GM20431 (cell line): ENCODE results near the gene ZDHHC12.

Source experiments
- in situ Hi-C: fragments of 300-500 bp; cut with MseI, MboI; formaldehyde crosslinking; loops from one replicate; pipeline ENCODE4 v1.15.0; 2020; ENCODE audit warnings: low sequenced_read_pairs; ENCODE audit not compliant: unreplicated experiment

ZDHHC12 gene

GRCh38 chr9:128689820-128690683 lies 33.9 kb downstream of the ZDHHC12 start:
- in situ Hi-C loops: no loop called here

- in situ Hi-C loops: no loop called here
These were observed 34.6 kb downstream of the ZDHHC12 start for GRCh38 chr9:128689293-128689774.

GRCh38 chr9:128688501-128689292 lies 35.2 kb downstream of the ZDHHC12 start, which contains the start of gene SET:
SET (plus strand) TSS chr9:128689222; CDS start chr9:128689583, 361 bp downstream.
- in situ Hi-C loops: no loop called here

- in situ Hi-C loops: no loop called here
These were observed 36.5 kb downstream of the ZDHHC12 start for GRCh38 chr9:128687453-128687852.

GRCh38 chr9:128685636-128686489 lies 38.1 kb downstream of the ZDHHC12 start:
- in situ Hi-C loops: no loop called here

- in situ Hi-C loops: no loop called here
These were observed 39.4 kb downstream of the ZDHHC12 start for GRCh38 chr9:128684325-128685199.

- in situ Hi-C loops: no loop called here
These were observed 39.9 kb downstream of the ZDHHC12 start for GRCh38 chr9:128684065-128684324.

GRCh38 chr9:128683340-128684064 lies 40.4 kb downstream of the ZDHHC12 start:
- in situ Hi-C loops: no loop called here

- in situ Hi-C loops: no loop called here
These were observed 46.1 kb downstream of the ZDHHC12 start for GRCh38 chr9:128677794-128678193.

- in situ Hi-C loops: no loop called here
These were observed 48.5 kb downstream of the ZDHHC12 start for GRCh38 chr9:128675382-128675781.
